Cerebellar cortex (tissue), 1 donor: Measurements from ENCODE around the gene SLC35G2.
"Not testable (repeated sequence)": the region's sequence is repeated elsewhere in the genome, so short reads cannot be mapped to it uniquely, and the experiment has no call there.

Source experiments
- DNase-seq: peaks from one replicate; pipeline ENCODE4 v3.0.0-alpha.2; 2015; ENCODE audit warnings: low spot score

Gene SLC35G2

DNA sequence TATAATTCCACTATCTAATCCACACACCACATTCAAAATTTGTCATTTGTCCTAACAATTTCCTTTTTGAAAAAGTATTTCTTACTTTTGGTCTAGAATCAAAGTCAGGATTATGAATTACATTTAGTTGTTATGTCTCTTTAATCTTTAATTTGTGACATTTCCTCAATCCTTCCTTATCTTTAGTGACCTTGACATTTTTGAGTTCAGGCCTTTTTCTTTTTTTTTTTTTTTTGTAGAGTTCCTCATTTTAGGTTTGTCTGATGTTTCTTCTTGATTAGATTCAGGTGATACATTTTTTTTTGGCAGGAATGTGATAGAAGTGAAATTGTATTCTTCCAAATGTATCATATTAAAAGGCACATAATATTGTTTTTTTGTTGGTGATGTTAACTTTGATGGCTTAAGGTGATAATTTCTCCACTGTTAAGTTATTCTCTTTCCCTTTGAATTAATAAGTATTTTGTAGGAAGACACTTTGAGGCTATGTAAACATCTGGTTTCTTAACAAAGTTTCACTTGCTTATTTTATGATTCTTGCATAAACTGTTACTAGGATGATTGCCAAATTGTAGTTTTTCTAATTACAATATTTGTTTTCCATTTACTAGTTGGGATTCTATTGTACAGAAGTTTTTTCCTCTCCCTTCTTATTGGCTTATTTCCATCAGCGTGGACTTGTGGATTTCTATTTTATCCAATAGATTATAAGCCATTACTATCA lies 16.3 kb downstream of the SLC35G2 start:
- no peak for DNase-seq

DNA sequence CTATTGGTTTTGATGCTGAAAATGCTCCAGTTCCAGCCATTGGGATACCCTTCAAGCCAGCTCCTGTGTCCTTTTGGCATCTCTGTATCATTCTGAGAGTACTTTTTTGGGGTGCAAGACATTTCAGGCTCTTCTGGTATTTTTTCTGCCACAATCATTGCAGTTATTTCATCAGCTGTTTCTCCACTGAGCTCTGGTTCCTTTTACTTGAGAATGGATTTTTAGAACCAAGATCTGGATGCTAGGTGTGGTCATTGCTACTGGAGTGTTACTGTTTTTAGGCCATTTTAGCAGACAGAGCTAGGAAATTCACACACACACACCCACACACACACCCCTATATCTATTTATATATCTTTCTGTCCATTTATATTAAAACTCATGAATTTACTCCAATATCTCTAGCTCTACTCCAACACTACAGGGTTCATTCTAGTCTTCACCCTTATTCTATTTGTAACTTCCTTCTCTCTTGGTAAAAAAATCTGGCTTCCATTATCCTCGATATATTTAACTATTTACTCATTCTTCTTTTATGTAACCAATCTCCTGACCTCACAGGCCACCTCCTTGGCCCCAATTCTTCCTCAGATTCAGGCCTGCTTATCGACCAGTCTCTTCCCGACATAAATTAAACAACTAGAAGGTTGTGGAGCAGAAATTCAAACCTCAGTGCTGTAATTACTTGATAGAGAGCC lies 17.0 kb downstream of the SLC35G2 start:
- no peak for DNase-seq

DNA sequence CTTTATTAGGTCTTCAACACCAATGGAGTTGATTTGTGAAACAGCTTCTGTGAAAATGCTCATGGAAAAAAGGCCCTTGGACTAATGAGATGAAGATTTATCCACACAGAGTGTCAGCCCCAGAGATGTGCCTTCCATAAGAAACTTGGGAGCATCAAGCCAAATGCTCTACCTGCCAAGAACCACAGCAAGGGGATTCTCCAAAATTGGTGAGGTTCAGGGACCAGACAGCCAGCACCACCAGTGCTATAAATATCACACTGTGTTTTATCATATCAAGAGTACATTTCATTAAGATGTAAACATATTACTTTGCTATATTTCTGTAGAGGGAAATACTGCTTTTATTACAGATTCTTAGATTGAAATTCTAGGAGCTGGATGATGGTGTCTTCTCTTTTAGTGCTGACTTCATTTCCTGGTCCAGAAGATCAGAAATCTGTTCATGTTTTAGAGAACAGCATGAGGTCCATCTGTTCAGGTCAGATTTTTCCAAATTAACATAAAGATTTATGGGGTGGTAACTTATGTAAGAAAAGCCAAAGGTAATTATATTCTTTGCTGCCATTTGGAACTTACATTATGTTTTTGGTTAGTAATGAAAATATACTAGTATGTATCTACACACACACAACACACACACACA lies 17.7 kb downstream of the SLC35G2 start:
- DNase-seq = peak; percentile 88

DNA sequence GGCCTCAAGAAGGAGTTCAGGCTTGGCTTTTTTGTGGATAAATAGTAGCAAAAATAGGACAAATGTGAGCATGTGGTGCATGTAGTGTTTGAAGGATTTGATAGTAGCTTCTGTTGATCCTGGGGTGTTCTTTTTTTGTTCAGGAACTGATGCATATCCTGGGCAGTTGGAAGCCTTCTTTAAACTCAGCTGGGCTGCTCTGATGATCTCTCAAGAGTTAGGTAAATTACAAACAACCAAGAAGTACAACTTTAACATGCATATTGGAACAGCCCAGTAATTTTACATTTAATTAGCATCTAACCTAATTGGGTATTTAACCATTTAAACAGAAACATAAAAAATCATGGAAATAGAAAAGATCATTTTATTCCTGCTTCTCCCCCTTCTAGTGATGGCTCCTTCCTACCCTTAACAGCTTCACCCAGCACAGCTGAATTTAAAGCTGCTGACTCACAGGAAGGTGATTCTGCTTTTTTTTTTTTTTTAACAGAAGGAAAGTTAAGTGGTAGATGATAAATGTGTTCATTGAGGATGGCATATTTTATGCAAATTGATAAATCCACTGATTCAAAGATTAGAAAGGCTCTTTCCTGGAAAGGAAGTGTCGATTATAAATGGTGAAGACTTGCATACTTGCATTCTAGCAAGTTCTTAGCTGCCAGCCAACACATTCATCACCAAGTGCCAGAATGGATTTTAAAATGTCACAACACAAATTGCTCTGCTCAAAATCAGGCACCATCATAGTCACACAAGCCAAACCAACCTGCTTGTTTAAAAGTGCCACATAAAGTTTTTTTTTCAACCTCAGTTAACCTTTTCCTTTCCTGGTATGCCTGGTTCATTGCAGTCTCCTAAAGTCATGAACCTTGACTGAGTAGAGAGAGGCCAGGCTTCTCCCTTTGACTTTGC lies 20.0 kb downstream of the SLC35G2 start:
- peak; percentile 68 for DNase-seq

DNA sequence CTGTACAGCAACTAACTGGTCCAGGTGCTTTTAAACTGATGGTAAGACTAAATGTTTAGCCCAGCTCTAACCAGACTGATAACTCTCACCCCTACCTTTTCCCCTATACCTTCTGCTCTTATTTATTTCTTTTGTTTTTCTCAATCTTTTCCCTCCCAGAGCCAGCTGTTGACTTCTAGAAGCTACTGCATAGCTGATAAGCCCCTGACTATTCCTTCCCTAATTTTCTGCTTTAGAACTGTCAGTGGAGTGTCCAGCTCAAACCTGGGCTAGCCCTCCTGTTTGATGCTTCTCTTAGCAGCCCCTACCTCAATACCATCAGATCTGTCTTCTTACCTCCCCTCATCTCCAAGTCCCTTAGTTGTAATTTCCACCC lies 20.6 kb downstream of the SLC35G2 start:
- no peak for DNase-seq

DNA sequence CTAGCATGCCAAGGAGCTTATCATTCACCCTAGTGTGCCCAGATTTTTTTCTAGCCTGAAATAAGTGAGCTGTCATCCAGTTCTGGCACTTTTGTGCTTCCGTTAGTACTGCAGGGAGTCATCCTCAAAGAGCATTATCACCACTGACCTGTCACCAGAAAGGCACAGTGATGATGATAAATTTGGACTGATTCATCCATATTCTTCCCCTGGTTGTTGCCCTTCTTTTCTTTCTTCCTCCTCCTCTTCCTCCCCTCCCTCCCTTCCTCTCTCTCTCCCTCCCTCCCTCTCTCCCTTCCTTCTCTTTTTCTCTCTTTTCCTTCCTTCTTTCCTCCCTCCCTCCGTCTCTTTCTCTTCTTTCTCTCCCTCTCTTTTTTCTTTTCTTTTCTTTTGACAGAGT lies 21.3 kb downstream of the SLC35G2 start:
- peak; percentile 54 for DNase-seq

DNA sequence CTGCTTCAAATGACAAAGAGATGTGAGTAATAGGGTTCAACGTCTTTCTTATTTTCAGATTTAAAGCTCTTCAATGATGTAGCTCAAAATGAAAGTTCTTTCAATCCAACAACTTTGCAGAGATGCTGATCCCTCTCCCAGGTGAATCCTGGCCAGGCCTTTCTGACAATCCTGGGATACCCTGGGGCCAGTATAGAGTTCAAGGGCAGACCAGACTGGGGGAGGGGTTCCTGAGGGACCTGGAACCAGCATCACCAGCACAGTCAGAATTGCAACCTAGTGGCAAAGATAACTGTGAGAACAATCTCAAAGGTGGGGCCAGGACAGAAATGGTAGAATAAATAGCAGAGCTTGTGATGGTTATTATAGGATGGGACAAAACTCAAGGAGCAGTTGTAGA lies 23.4 kb downstream of the SLC35G2 start:
- DNase-seq = no peak

DNA sequence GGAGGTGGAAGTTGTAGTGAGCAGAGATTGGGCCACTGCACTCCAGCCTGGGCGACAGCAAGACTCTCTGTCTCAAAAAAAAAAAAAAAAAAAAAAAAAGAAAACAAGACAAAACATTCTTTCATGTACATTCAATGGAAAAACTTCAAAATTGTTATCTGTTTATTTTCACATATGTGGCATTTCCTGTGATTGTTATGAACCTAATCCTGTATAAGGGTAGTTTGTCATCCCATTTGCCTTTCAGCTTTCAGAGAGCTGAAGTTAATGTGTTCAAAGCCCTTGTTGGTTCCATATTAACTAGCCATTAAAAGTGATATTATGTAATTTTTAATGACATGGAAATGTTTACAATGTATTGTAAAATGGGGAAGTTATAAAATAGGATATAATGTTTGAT lies 25.8 kb downstream of the SLC35G2 start:
- no peak for DNase-seq

DNA sequence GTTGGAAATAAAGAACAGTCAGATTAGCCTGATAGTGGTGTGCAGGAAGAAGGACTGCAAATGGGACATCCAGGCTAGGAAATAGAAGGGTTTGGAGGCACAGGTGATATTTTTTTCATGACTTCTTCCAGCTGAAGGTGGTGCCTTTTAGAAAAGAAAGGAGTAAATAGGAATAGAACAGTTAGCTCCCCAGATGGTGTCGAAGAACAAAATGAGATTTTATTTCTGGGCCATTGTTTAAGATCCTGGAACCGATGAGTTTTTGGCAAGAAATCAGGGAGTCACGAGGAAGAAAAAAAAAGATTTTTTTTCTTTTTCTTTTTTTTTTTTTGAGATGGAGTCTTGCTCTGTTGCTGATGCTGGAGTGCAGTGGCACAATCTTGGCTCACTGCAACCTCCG lies 33.3 kb downstream of the SLC35G2 start:
- no peak for DNase-seq

DNA sequence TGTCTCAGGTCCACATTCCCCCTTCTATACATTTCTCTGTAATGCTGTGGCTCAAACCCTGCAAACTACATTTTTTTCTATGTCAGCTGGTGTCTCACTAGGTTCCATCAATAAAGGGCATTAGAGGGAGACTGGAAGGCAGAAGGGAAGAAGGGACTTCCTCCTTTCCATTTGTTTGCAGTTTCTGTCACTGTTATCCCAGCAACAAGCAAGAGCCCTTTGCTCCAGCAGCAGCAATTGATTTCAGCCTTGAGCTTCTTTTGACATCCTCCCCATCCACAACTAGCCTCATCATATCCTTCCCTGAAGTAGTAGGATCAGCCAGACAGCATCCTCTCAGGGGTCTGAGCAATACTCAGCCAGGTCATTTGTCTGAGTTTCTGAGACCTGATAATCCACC lies 37.7 kb downstream of the SLC35G2 start:
- no peak for DNase-seq

DNA sequence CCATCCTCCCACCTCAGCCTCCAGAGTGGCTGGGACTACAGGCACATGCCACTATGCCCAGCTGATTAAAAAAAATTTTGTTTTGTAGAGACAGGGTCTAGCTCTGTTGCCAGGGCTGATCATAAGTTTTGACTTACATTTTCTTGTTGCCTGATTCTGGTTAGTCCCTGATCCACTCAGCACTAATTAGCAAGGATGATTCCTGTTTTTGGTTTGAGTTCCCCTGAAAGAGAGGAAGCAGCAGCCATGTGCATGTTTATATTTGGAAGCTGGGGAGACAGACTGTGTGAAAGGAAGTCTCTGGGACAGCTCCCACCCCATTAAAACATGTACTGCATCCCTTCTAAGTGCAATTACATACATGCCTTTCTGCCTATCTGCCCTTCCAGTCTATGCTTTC lies 39.5 kb downstream of the SLC35G2 start:
- DNase-seq = no peak

DNA sequence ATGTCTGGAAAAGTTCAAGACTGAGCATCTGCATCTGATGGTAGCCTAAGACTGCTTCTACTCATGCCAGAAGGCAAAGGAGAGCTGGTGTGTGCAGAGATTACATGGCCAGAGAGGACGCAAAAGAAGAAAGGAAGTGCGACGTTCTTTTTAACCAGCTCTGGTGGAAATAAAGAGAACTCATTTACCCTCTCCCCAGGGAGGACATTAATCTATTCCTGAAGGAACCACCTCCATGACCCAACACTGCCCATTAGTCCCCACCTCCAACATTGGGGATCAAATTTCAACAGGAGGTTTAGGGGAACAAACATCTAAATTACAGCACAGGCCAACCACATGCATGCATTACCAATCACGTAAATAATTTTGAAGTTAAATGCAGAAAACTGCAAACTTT lies 41.6 kb downstream of the SLC35G2 start:
- DNase-seq = no peak

DNA sequence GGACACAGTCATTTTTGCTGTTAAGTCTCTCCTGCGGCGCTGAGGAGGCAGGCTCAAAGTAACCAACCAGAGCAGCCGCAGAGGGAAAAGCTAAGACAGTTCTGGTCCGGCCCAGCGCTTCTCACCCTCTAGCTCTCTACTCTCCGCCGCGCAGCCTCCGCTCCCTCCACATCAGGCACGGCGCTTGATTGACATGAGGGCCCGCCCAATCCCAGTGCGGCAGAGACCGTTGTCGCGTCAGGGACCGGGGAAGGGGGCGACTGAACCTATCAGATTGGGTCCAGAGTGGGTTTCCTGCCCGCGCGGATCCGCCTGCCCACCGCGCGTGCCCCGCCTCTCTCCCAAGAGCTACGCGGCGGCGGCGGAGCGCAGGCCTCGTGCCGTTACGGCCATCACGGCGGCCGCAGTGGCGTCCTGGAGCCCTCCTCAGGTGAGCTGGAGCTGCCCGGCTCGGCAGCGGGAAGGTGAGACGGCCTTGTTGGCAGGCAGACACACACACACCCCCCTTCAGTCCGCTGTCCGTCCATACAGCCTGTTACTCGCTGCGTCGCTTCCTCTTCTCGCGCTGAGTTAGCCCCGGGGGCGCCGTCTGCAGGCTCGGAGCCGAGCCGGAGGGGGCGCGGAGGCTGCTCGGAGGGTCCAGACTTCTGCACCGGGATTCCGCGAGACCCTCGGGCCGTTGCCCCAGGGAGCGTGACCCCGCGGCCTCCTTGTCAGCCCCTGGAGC lies 43.1 kb downstream of the SLC35G2 start, which contains the start of gene NCK1:
TSS of gene NCK1 (plus strand) at position 319 of the 727 bp plus-strand sequence. CDS start 65,794 bp downstream, outside the sequence.
- DNase-seq = peak; percentile 99

DNA sequence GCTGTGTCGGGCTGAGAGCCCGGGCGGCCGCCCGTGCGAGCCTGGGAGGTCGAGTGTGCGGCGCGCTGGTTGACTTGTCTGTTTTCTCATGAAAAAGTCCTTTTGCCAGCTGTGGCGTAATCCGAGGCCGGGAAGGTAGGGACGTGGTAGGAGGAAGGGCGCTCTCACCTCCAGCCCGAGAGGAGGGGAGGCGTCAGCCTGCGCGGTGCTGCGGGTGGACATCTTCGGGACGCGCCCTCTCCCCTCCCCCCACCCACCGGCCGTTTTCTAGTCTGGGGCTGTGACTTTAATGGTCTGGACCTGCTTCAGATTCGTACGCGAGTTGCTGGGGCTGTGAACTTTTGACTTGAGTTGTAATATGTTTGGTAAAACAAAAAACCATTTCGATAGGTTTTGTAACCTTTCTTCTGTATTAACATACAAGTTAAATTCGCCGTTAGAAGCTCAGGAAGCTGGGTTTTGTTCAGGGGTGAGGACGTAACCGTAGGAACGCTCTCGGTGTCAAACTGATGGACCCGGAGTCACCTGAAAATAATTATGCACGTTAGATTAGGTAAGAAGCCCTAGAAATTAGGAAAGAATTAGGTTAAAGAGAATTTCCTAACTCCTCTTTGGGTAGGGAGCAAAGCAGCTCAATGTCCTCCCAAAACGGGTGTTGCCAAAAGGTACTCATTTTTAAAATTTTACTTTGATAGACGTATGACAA lies 43.8 kb downstream of the SLC35G2 start:
- peak; percentile 57 for DNase-seq

DNA sequence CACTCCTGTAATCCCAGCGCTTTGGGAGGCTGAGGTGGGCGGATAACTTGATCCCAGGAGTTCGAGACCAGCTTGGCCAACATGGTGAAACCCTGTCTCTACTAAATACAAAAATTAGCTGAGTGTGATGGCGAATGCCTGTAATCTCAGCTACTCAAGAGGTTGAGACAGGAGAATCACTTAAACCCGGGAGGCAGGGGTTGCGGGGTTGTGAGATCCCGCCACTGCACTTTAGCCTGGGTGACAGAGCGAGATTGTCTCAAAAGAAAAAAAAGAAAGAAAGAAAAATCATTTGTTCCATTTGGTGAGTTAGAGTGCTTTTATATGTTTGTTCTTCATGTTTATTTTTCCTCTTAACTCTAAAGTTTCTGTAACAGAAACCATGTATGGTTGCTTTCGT lies 50.4 kb downstream of the SLC35G2 start:
- no peak for DNase-seq

DNA sequence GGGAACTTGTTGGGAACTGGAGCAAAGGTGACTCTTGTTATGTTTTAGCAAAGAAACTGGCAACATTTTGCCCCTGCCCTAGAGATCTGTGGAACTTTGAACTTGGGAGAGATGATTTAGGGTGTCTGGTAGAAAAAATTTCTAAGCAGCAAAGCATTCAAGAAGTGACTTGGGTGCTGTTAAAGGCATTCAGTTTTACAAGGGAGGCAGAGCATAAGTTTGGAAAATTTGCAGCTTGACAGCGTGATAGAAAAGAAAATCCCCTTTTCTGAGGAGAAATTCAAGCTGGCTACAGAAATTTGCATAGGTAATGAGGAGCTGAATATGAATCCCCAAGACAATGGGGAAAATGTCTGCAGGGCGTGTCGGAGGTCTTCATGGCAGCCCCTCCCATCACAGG lies 53.3 kb downstream of the SLC35G2 start:
- not testable (repeated sequence) for DNase-seq

DNA sequence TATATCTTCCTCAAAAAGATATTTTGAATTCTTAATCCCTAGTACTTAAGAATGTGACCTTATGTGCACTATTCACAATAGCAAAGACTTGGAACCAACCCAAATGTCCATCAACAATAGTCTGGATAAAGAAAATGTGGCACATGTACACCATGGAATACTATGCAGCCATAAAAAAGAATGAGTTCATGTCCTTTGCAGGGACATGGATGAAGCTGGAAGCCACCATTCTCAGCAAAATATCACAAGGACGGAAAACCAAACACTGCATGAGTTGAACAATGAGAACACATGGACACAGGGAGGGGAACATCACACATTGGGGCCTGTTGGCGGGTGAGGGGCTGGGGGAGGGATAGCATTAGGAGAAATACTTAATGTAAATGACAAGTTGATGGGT lies 60.6 kb downstream of the SLC35G2 start:
- not testable (repeated sequence) for DNase-seq

DNA sequence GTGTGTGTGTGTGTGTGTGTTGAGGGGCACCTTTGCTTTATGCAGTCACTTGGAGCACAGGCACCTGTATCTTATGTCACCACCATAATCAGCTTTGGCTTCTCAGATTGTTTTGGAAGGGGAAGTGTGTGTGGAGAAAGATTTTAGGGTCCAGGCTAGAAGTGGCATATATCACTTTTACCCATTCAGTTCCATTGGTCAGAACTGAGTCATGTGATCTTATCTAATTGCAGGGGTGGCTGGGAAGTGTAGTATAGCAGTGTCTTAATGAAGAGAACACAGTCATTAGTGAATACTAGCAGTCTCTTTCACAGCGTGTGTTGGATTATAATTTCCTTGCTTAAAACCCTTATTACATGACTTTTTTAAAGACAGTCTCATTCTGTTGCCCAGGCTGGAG lies 63.6 kb downstream of the SLC35G2 start:
- DNase-seq = no peak

DNA sequence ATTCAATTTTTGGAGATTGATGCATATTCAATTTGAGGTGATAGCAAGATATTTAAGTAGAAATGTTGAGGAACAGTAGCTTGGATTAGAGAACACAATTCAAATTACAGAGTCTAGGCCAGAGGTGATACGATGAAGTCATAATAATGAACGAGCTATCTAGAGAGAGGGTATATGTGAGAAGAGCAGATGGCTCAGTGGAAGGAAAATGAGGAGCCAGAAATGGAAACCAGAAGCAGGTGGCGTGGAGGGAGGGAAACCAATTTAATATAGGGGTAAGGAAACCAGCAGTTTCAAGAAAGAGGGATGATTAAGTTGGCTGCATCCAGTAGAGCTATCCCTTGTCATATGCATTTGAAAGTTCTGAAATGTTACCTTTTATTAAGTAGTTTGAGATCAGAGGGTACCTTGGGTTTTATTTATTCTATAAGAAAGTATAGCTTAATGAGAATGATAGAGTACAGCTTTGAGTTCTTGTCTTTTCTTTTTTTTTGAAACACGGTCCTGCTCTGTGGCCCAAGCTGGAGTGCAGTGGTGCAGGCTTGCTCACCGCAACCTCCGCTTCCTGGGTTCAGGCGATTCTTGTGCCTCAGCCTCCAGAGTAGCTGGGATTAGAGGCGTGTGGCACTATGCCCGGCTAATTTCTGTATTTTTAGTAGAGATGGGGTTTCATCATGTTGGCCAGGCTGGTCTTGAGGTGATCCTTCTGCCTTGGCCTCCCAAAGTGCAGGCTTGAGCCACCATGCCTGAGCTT lies 65.2 kb downstream of the SLC35G2 start:
- DNase-seq = peak; percentile 75
